IPS-NIHi7 (cell line): ENCODE measurements around the gene ATP8B1.
"Not testable (repeated sequence)": the region's sequence is repeated elsewhere in the genome, so short reads cannot be mapped to it uniquely, and the experiment has no call there.

ENCODE experiments used
- DNase-seq: peaks from one replicate; pipeline ENCODE4 v3.0.0; 2012; ENCODE audit warnings: mixed read lengths; ENCODE audit errors: extremely low spot score

ATP8B1 gene

GRCh38 chr18:57803103-57803969 lies at the start of gene ATP8B1:
ATP8B1 (minus strand) TSS chr18:57803315; CDS start chr18:57731807, 71,508 bp downstream.
- peak; percentile 87 for DNase-seq

DNA sequence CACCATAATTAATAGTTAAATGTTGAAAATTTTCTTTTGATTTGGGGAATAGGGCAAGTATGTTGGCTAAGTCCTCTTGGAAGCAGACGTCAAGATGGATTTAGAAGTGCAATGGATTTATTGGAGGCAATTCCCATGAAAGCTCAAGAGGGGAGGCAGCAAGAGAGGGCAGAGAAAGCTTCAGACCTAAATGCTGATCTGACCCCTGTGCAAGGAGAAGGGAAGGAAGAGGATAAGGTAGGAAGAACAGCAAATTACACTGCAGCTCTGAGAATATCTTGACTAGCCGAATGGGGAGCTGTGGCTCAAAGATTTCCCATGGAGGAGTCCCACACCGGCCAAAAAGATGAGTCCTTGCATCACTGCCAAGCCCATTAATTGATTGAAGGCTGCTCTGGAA lies 46.9 kb upstream of the ATP8B1 start:
- DNase-seq: no peak

- not testable (repeated sequence) for DNase-seq
Measured at GRCh38 chr18:57848374-57848773, 45.3 kb upstream of the ATP8B1 start.

- not testable (repeated sequence) for DNase-seq
Measured at GRCh38 chr18:57847431-57847830, 44.3 kb upstream of the ATP8B1 start.

DNA sequence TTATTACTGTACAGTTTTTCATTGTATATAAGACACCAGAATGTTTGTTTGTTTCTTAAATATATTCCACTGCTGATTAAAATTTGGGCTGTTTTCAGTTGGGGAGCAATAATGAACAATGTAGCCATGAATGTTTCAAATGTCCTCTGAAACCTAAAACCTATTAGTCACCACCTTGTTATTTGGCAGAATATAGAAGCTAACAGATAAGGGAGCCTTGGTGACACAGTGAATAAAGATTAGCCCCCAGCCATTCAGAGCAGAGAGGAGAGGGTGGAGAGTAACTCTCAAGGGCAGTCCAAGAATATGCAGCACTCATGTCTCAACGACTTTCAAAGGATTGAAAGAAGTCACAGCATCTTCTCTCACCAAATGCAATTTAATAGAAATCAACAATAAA lies 43.1 kb upstream of the ATP8B1 start:
- peak; percentile 26 for DNase-seq

DNA sequence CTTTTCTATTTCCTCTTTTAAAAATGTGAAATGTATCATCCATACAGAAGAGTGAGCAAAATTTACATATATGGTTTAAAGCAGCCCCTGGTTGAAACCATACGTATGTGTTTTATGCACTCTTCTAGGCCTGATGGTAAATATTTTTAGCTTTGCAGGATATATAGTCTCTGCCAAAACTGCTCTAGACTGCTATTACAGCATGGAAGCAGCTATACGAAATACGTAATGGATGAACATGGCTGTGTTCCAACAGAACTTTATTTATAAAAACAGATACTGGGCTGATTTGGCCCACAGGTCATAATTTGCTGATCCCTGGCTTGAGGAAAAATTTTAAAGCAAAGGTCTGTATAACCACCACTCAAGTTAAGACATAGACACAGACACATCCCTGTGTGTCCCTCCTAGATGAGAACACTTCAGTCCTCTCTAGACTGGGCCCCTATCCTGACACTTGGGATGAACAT lies 42.5 kb upstream of the ATP8B1 start:
- DNase-seq: no peak

DNA sequence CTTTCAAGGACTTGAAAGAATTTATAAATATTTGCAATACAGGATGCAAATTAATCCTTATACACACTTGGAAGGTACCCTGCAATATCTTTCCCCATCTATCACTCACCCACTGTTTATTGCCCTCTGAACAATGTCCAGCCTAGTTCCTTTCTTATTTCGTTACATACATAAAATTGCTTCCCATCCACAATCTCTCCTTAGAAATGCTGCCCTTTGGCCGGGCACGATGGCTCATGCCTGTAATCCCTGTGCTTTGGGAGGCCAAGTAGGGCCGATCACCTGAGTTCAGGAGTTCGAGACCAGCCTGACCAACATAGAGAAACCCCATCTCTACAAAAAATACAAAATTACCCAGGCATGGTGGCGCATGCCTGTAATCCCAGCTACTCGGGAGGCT lies 41.2 kb upstream of the ATP8B1 start:
- DNase-seq: no peak

DNA sequence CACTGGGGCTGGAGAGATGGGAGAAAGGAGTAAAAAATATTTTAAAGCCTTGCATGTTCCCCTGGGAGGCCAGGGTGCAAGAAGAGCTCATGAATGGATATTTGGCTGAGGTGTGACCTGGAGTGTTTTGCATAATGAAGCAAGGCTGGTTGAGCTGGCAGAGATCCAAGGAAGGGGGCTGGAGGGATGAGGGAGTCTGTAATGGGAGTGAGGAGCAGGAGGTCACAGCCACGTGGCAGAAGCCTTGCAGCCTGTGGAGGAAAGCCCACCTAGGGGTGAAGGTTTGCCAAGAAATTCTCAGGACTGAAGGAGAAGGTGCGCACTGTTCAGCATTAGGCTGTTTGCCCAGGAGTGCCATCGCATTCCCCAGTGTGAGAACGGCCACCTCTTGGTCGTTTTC lies 40.3 kb upstream of the ATP8B1 start:
- DNase-seq: no peak

GRCh38 chr18:57841568-57841967 lies 38.5 kb upstream of the ATP8B1 start:
- DNase-seq: no peak

DNA sequence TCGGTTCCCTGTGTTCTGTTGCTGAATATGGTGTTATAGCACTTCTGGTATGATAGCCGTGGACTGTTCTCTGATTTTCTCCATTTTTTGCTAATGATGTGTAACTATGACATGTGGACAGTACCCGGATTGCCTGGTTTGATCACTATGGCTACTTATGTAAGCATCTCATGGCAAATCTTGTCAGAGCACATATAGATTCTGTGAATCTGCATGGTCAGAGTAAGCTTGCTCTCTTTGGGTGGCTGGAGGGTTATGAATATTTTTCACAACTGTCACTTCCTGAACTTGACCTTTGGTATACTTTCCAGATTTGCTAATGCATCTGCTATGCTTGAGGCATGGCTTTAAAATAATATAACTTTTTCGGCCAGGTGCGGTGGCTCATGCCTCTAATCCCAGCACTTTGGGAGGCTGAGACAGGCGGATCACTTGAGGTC lies 36.8 kb upstream of the ATP8B1 start:
- no peak for DNase-seq

GRCh38 chr18:57837917-57838548 lies 34.9 kb upstream of the ATP8B1 start:
- no peak for DNase-seq

DNA sequence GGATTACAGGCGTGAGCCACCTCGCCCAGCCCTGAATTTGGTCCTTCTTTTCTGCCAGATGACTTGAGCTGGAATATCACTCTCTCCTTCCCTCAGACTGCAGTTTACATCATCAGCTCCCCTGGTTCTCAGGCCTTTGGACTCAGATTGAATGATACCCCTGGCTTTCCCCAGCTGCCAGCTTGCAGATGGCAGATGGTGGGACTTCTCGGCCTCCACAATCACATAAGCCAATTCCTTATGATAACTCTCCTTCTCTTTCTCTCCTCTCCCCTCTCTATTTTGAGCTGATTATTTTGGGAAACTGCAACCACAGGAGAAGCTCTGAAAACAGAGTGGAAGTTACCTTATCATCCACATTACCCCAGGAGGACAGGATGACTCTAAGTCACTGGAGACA lies 33.4 kb upstream of the ATP8B1 start:
- DNase-seq: no peak

DNA sequence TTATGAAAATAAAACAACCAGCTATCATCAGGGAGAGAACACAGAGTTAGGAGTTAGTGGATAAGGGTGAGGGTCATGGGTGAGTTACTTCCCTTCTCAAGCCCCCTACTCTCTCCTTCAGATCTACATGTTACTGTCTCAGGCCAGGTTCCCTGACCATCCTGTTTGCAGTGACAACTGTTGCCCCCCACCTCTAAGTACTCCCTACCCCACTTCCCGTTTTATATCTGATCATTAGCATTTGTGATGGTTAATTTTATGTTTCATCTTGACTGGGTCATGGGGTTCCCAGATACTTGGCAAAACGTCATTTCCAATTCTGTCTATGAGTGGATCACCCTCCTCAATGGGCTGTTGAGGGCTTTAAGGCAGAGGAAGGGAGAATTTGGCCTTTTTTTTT lies 32.8 kb upstream of the ATP8B1 start:
- DNase-seq: no peak

DNA sequence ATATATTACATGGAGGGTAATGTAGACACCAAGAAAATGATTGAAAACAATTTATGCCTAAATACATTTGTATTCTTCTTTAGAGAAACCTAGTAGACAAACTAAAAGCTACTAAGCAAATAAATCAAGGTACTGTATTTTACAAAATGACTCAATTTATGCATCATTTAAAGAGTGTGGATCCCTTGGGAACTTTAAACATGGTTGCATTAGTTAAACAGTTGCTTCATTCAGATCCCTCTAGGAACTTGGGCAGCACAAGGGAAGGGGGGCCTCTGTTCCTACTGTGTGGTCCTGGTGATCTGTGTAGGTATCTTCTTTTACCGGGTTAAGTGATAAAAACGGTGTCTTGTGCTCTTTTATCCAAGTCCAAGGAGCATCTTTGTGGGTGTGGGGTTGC lies 31.5 kb upstream of the ATP8B1 start:
- DNase-seq: no peak

GRCh38 chr18:57833441-57834101 lies 30.5 kb upstream of the ATP8B1 start:
- DNase-seq: no peak

- DNase-seq: no peak
Measured at GRCh38 chr18:57832730-57833129, 29.6 kb upstream of the ATP8B1 start.

DNA sequence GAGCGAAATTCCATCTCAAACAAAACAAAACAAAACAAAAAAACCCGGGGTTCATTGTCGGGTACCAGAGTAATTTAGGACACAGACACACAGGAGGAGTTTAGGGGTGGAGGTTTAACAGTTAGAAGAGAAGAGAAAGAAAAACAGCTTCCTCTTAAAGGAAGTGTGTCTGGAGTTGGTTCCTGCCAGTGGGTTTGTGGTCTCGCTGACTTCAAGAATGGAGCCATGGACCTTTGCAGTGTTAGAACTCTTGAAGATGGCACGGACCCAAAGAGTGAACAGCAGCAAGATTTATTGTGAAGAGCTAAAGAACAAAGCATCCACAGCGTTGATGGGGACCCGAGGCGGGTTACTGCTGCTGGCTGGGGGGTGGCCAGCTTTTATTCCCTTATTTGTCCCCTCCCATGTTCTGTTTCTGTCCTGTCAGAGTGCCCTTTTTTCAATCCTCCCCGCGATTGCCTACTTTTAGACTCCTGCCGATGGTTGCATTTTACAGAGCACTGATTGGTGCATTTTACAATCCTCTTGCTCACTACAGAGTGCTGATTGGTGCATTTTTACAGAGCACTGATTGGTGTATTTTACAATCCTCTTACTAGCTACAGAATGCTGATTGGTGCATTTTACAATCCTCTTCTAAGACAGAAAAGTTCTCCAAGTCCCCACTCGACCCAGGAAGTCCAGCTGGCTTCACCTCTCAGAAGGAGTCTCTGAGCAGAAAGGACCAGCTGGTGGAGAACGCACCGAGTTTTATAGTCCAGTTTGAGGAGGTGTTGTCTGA lies 28.7 kb upstream of the ATP8B1 start:
- DNase-seq: no peak

DNA sequence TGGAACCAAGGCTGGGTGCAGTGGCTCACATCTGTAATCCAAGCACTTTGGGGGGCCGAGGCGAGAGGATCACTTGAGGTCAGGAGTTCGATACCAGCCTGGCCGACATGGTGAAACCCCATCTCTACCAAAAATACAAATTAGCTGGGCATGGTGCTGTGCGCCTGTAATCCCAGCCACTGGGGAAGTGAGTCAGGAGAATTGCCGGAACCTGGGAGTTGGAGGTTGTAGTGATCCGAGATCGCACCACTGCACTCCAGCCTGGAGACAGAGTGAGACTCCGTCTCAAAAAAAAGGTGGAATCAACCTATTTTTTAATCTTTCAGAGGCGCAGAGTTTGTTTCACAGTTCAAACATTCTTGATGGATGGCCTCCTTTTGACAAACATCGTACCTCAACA lies 24.5 kb upstream of the ATP8B1 start:
- no peak for DNase-seq

DNA sequence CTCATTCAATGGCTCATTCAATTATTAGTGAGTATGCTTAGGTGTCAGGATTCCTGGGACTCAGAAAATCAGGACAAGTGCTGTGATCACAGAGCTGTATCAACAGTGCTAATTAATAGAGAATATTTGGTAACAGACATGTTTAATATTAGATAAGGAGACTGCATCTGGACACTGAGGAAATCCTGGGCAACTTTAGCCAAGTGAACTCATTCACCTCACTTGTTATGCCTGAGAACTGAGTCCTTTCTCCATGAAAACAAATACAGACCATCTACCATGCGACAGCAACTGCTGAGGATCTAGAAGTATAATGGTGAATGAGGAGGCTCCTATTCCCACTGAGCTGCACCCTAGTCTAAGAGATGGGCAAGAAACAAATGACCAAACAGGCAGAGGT lies 23.1 kb upstream of the ATP8B1 start:
- DNase-seq: no peak

- DNase-seq: not testable (repeated sequence)
Measured at GRCh38 chr18:57820583-57820982, 17.5 kb upstream of the ATP8B1 start.

DNA sequence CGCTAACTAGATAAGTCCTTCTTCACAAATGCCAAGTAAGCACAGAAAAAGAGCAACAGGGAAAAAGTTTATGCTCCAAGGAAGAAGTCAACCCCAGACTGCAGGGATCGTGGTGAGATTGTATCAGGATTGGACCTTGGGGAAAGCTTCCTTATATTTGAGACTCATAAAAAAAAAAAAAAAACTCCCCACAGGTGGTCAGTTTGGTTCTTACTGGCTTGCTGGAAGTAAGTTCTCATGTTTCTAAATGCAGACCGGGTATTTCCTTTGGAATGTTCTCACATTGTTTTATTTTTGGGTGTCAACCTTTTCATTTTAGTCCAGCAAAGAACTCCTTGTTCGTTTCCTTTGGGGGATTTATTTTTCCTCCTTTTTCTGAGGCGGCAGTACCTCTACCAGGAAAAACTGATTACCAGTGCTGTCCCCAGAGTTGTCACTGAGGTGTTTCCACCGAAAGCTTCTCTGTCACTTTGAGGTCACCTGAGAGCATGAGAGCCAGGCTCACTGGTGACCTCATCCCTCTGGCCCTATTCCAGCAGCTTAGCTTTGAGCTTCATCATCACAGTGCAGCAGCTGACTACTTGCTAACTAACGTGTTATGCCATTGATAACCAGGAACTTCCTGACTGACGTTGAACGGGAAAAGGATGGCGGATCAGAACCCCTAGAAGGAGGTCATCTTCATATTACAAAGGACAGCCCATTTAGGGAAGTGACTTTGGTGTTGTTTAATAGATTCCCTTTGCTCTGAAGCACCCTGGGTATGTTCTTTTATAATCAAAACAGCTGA lies 16.8 kb upstream of the ATP8B1 start:
- no peak for DNase-seq
